ENCODE measurements around the gene SUPT4H1.
A peak's percentile ranks its signal among the peaks of the same experiment; 100 is the strongest.

Gene SUPT4H1

DNA sequence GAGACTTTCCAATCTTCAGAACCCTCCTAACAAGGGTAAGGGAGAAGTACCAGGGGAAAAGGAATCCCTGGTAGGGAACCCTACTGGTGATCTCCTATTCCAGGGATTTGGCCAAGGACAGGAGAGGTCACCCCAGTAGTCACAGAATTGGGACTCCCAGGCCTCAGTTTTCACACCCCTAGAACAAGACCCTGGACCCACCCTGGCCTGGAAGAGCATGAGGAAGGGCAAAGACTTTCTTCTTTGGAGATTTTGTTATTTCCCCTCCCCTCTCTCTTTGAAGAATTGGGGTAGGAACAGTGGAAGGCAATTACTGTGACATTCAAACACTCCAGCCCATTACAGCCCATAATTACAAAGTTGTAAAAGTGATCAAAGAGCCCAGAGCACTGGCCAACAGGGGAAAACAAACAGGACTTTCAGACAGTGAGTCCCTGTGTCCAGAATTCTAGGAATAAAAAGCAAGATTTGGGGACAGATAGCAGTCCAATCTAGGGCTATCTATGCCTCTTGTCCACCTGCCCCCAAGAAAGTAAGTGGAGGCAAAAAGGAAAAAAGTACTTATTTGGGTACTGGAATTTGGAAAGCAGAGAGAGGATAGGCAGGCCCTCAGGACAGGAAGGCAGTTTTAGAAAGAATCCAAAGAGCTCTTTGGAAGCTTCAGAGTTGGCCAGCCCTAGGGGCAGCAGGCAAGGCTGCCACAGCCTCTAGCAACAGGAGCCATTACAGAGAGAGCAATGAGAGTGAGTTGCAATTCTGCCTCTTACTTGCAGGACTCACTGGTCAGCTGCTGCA, 13.4 kb upstream of the SUPT4H1 start:
- Histone ChIP-seq H2AK5ac (ENCODE audit: low read length) (no peak overlapping the region), H3K4me3 (ENCODE audit: low read depth, low read length) (no peak overlapping the region), H3K36me3 (ENCODE audit: control insufficient read depth in 1 of 2, insufficient read depth in 2 of 2, low read length in 2 of 2) (no peaks in the 10 kb centered on the region), H4K8ac (ENCODE audit: low read depth, low read length) (peak overlapping the region; percentile 5), H3K23ac (ENCODE audit: low read length) (no peak overlapping the region), H4K12ac (ENCODE audit: low read depth, low read length) (no peak overlapping the region), H3K4ac (ENCODE audit: low read depth, low read length) (peak overlapping the region; percentile 48), H3K9me3 (ENCODE audit: insufficient read depth, low read depth, low read length) (no peaks in the 10 kb centered on the region), H2BK5ac (ENCODE audit: low read depth, low read length, poor library complexity) (peak overlapping the region; percentile 78), H3K9ac (ENCODE audit: low read length) (no peak overlapping the region), H2BK12ac (ENCODE audit: low read length) (peak overlapping the region; percentile 81), H3K4me2 (ENCODE audit: low read length) (no peak overlapping the region), H2AFZ (ENCODE audit: insufficient read depth, low read length, poor library complexity) (no peak overlapping the region), H3K14ac (ENCODE audit: low read length) (peak overlapping the region; percentile 55), H3K79me2 (ENCODE audit: control insufficient read depth, insufficient read depth, low read length, poor library complexity) (no peaks in the 10 kb centered on the region), H3K4me1 (ENCODE audit: control insufficient read depth in 1 of 2, insufficient read depth in 2 of 2, low read length in 2 of 2) (peaks cover 33 to 38% of the 10 kb centered on the region in 2 experiments), H3K18ac (ENCODE audit: low read length) (peak overlapping the region; percentile 50), H4K91ac (ENCODE audit: low read depth, low read length) (peak overlapping the region; percentile 88), H2BK120ac (ENCODE audit: insufficient read depth, low read length, poor library complexity) (peak overlapping the region; percentile 82), H3K79me1 (ENCODE audit: low read length) (peaks cover 20% of the 10 kb centered on the region), H3K27ac (ENCODE audit: low read depth, low read length) (peak overlapping the region; percentile 92), H3K27me3 (ENCODE audit: insufficient read depth, low read length) (no peaks in the 10 kb centered on the region)
- peak in 1 of 2 donors; percentile 16 for DNase-seq

DNA sequence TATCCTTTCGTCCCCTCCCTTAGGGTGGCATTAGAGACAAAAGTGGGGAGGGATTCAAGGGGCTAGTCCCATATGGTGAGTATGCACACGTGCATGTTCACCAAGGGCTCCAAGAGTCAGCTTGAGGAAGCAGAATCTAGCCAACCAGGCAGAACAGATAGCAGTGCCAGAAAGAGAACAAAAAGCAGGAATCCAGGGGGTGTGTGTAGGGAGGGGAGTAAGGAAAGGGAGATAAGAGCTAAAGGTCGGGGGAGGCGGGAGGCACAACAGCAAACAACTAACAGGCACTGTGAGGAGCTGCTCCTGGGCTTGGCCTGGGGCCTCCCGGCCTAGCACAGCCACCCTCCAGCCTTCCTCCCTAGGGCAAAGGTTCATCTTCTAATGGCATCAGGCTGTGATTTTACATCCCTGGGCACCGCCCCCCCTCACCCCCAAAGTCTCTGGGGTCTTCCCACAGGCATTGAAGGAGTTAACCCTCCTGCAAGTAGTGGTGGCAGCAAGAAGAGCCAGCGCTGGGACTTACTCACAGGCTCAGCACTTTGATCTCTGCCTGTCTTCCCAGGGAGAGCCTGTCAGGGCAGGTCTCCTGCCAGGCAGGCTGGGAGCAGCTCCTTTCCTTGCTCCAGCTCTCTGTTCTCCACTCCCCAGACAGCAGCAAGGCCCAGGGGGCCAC, 12.4 kb upstream of the SUPT4H1 start:
- Histone ChIP-seq H3K18ac (ENCODE audit: low read length) (peak overlapping the region; percentile 50), H2AFZ (ENCODE audit: insufficient read depth, low read length, poor library complexity) (no peak overlapping the region), H3K27me3 (ENCODE audit: insufficient read depth, low read length) (no peaks in the 10 kb centered on the region), H3K79me1 (ENCODE audit: low read length) (peaks cover 20% of the 10 kb centered on the region), H2BK5ac (ENCODE audit: low read depth, low read length, poor library complexity) (peak overlapping the region; percentile 78), H3K14ac (ENCODE audit: low read length) (peak overlapping the region; percentile 55), H4K91ac (ENCODE audit: low read depth, low read length) (peak overlapping the region; percentile 88), H3K4me3 (ENCODE audit: low read depth, low read length) (no peak overlapping the region), H3K4me1 (ENCODE audit: control insufficient read depth in 1 of 2, insufficient read depth in 2 of 2, low read length in 2 of 2) (peaks cover 33 to 38% of the 10 kb centered on the region in 2 experiments), H4K12ac (ENCODE audit: low read depth, low read length) (no peak overlapping the region), H3K4ac (ENCODE audit: low read depth, low read length) (peak overlapping the region; percentile 48), H3K27ac (ENCODE audit: low read depth, low read length) (peak overlapping the region; percentile 92), H2AK5ac (ENCODE audit: low read length) (peak overlapping the region; percentile 57), H4K8ac (ENCODE audit: low read depth, low read length) (peak overlapping the region; percentile 47), H2BK12ac (ENCODE audit: low read length) (peak overlapping the region; percentile 88), H3K36me3 (ENCODE audit: control insufficient read depth in 1 of 2, insufficient read depth in 2 of 2, low read length in 2 of 2) (no peaks in the 10 kb centered on the region), H3K9me3 (ENCODE audit: insufficient read depth, low read depth, low read length) (no peaks in the 10 kb centered on the region), H3K79me2 (ENCODE audit: control insufficient read depth, insufficient read depth, low read length, poor library complexity) (no peaks in the 10 kb centered on the region), H3K4me2 (ENCODE audit: low read length) (peak overlapping the region; percentile 32), H3K9ac (ENCODE audit: low read length) (no peak overlapping the region), H2BK120ac (ENCODE audit: insufficient read depth, low read length, poor library complexity) (peak overlapping the region; percentile 82), H3K23ac (ENCODE audit: low read length) (no peak overlapping the region)
- no CpG with 5 or more reads among the region's 7 CpGs for WGBS (ENCODE audit: extremely low coverage, insufficient coverage, insufficient read length)
- no peak for DNase-seq

DNA sequence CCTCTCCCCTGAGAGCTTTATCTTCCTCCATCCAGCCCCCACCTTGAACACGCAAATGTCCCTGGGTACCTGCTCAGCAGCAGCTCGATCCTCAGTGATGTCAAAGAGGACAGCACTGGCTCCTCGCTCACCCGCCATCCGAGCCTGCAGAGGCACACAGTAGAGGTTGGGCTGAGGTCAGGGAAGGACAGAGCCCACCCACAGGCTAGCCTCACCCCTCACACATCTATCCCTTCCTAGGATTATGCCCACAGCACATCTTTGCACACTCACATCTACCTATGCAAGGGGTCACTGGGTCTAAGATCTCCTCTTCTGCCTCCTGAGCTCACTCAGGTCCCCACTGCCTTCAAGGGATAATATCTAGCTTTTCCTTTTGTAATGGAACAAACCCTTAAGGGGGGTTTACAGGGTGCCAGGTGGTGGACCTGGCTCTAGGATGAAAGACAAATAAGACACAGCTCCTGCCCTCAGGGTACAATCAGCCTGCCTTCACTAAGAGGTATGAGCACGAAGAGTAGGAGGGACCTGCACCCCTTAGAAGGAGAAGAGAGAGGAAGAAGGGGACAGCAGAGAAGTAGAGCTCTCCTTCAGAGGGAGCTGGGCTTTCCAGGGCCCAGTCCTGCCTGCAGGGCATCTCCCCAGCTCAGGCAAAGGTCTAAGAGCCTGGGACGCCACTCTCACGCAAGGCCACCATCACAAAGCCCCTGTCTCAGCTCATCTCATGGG, 11.6 kb upstream of the SUPT4H1 start:
- Histone ChIP-seq H3K9me3 (ENCODE audit: insufficient read depth, low read depth, low read length) (no peaks in the 10 kb centered on the region), H2AFZ (ENCODE audit: insufficient read depth, low read length, poor library complexity) (no peak overlapping the region), H2BK12ac (ENCODE audit: low read length) (peak overlapping the region; percentile 88), H2BK5ac (ENCODE audit: low read depth, low read length, poor library complexity) (peak overlapping the region; percentile 59), H4K91ac (ENCODE audit: low read depth, low read length) (peak overlapping the region; percentile 88), H4K12ac (ENCODE audit: low read depth, low read length) (no peak overlapping the region), H3K9ac (ENCODE audit: low read length) (no peak overlapping the region), H3K79me2 (ENCODE audit: control insufficient read depth, insufficient read depth, low read length, poor library complexity) (no peaks in the 10 kb centered on the region), H2BK120ac (ENCODE audit: insufficient read depth, low read length, poor library complexity) (peak overlapping the region; percentile 80), H3K36me3 (ENCODE audit: control insufficient read depth in 1 of 2, insufficient read depth in 2 of 2, low read length in 2 of 2) (no peaks in the 10 kb centered on the region), H3K18ac (ENCODE audit: low read length) (peak overlapping the region; percentile 37), H3K14ac (ENCODE audit: low read length) (peak overlapping the region; percentile 38), H3K4ac (ENCODE audit: low read depth, low read length) (peak overlapping the region; percentile 25), H3K23ac (ENCODE audit: low read length) (no peak overlapping the region), H3K27me3 (ENCODE audit: insufficient read depth, low read length) (no peaks in the 10 kb centered on the region), H3K4me1 (ENCODE audit: control insufficient read depth in 1 of 2, insufficient read depth in 2 of 2, low read length in 2 of 2) (peaks cover 33 to 38% of the 10 kb centered on the region in 2 experiments), H3K27ac (ENCODE audit: low read depth, low read length) (peak overlapping the region; percentile 92), H4K8ac (ENCODE audit: low read depth, low read length) (peak overlapping the region; percentile 47), H3K4me2 (ENCODE audit: low read length) (no peak overlapping the region), H3K79me1 (ENCODE audit: low read length) (peaks cover 20% of the 10 kb centered on the region), H3K4me3 (ENCODE audit: low read depth, low read length) (no peak overlapping the region), H2AK5ac (ENCODE audit: low read length) (peak overlapping the region; percentile 57)
- no CpG with 5 or more reads among the region's 8 CpGs for WGBS (ENCODE audit: extremely low coverage, insufficient coverage, insufficient read length)
- no peak for DNase-seq

DNA sequence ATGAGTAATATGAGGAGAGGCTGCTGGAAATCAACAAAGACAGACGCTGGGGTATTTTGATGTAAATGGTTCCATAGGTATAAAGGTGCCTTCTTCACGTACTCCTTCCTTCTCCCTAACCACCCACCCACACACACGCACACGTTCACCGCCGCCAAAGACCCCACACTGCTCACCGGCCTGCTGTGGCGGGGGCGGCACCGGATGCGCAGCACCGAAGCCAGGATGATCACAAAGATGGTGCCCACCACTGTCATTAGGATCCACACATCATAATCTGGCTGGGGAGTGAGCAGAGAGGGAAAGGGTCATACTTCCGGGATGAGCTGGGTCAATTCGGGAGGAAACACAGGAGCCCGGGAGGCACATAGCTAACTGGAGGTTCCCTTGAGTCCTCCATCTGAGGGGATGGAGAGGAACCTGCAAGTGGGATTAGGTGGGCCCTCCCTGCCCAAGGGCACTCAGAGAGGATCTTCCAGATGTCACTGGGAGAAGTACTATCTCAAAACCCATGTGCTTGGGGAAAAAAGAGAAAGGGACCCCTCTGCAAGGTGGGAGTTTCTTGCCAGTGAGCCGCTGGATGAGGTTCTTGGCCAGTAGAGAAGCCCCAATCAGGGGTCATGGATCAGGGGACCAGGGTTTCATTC, 10.5 kb upstream of the SUPT4H1 start:
- Histone ChIP-seq H3K4me2 (ENCODE audit: low read length) (no peak overlapping the region), H4K8ac (ENCODE audit: low read depth, low read length) (no peak overlapping the region), H3K27ac (ENCODE audit: low read depth, low read length) (no peak overlapping the region), H3K14ac (ENCODE audit: low read length) (no peak overlapping the region), H2BK120ac (ENCODE audit: insufficient read depth, low read length, poor library complexity) (peak overlapping the region; percentile 6), H3K79me2 (ENCODE audit: control insufficient read depth, insufficient read depth, low read length, poor library complexity) (no peaks in the 10 kb centered on the region), H2AK5ac (ENCODE audit: low read length) (peak overlapping the region; percentile 70), H3K9me3 (ENCODE audit: insufficient read depth, low read depth, low read length) (no peaks in the 10 kb centered on the region), H3K79me1 (ENCODE audit: low read length) (peaks cover 20% of the 10 kb centered on the region), H3K18ac (ENCODE audit: low read length) (no peak overlapping the region), H3K27me3 (ENCODE audit: insufficient read depth, low read length) (no peaks in the 10 kb centered on the region), H2AFZ (ENCODE audit: insufficient read depth, low read length, poor library complexity) (no peak overlapping the region), H3K36me3 (ENCODE audit: control insufficient read depth in 1 of 2, insufficient read depth in 2 of 2, low read length in 2 of 2) (peaks cover 7 to 11% of the 10 kb centered on the region in 2 experiments), H3K23ac (ENCODE audit: low read length) (no peak overlapping the region), H2BK12ac (ENCODE audit: low read length) (peak overlapping the region; percentile 91), H3K4me1 (ENCODE audit: control insufficient read depth in 1 of 2, insufficient read depth in 2 of 2, low read length in 2 of 2) (peaks cover 33 to 38% of the 10 kb centered on the region in 2 experiments), H2BK5ac (ENCODE audit: low read depth, low read length, poor library complexity) (no peak overlapping the region), H3K4ac (ENCODE audit: low read depth, low read length) (no peak overlapping the region), H3K9ac (ENCODE audit: low read length) (no peak overlapping the region), H4K12ac (ENCODE audit: low read depth, low read length) (peak overlapping the region; percentile 28), H4K91ac (ENCODE audit: low read depth, low read length) (no peak overlapping the region), H3K4me3 (ENCODE audit: low read depth, low read length) (no peak overlapping the region)
- no peak for DNase-seq
- WGBS (ENCODE audit: extremely low coverage, insufficient coverage, insufficient read length) = no CpG with 5 or more reads among the region's 16 CpGs
